HG02798 (cell line): ENCODE measurements around the gene EID3.
"Not testable (repeated sequence)": the region's sequence is repeated elsewhere in the genome, so short reads cannot be mapped to it uniquely, and the experiment has no call there.

Experiments used
- ATAC-seq: cut with Tn5 transposase; IDR thresholded peaks from one replicate; pipeline ENCODE4 v1.9.1; 2021; ENCODE audit warnings: mild to moderate bottlenecking; ENCODE audit not compliant: unreplicated experiment, poor library complexity

EID3 gene

GRCh38 chr12:104310751-104311633 is 7.5 kb downstream of the EID3 start:
- ATAC-seq, result no peak

GRCh38 chr12:104312202-104312601 is 8.7 kb downstream of the EID3 start:
- no peak for ATAC-seq

DNA sequence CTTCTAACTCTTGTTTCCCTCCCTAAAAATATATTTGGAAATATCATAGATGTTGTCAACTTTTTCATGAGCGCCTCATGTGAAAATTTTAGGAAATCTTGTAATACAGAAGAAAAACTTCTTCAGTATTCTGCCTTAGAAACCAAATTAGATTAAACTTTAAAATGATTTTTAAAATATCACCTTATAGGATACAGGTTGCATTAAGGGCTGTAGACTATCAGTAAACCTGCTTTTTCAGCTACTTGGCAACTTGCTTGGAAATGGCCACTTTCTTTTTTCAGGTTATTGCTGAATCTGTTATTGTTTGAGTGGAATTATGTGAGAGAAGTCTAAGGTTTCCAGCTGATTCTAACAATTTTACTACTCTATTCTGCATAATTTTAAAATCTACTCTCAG is 9.1 kb downstream of the EID3 start:
- ATAC-seq, result no peak

DNA sequence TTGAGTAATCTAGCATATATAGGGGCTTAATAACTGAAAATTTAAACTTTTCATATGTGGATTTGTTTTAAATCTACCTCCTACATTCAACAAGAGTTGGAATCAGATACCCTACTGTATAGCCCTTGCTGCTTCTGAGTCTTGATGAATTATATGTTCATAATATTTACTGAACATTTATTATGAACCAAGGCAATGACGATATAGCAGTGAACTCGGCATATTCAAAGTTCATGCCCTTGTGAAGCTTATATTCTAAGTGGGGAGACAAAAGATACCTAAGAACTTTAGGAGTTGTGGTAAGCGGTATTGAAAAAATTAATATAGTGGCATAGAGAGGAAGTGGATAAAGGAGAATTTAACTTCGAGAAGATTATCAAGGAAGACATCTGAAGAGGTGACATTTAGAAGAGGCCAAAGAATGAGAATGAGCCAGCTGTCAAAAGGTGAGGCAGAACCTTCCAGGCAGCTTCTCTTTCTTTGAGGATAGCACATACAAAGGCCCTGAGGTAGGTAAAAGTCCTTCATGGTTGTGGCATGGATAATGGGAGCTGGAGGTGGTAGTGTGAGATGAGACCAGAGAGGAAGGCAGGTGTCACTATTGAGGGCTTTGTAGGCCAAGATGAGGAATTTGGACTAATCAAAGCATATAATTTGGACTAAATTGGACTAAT is 10.2 kb downstream of the EID3 start:
- ATAC-seq, result no peak

DNA sequence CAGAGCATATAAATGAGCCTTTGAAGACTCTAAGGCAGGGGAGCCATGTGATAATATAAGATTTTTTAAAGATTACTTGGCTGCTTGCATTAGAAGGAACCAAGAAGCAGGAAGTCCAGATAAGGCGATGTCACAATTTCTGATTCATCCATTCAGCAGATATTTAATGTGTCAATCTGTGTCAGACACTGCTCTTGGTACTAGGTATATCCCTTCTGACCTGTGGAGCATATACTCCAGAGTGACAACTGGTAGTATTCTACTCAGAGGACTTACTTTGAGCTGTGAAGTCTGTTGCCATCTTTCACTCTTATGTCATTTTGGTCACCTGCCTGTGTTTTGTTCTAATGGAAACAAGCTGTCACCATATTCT is 10.7 kb downstream of the EID3 start:
- ATAC-seq, result no peak

- no peak for ATAC-seq
Measured at GRCh38 chr12:104315326-104316224, 12.0 kb downstream of the EID3 start.

DNA sequence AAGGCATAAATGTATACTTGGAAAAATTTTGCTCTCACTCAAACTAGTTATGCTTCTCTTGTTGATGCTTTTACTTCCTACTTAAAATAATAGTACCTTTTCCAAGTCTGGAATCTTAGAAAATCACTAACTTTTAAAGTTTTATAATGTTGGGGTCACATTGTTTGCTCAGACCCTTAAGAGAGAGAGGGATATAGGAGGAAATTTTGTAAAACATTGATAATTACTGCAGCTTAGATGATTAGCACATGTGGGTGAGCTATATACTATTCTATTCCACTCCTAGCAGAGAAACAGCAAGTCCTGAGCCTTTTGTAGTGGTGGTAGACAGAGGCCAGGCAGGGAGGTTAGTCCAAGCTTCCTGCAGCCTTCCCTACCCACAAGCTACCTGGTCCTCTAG is 13.4 kb downstream of the EID3 start:
- ATAC-seq, result no peak

DNA sequence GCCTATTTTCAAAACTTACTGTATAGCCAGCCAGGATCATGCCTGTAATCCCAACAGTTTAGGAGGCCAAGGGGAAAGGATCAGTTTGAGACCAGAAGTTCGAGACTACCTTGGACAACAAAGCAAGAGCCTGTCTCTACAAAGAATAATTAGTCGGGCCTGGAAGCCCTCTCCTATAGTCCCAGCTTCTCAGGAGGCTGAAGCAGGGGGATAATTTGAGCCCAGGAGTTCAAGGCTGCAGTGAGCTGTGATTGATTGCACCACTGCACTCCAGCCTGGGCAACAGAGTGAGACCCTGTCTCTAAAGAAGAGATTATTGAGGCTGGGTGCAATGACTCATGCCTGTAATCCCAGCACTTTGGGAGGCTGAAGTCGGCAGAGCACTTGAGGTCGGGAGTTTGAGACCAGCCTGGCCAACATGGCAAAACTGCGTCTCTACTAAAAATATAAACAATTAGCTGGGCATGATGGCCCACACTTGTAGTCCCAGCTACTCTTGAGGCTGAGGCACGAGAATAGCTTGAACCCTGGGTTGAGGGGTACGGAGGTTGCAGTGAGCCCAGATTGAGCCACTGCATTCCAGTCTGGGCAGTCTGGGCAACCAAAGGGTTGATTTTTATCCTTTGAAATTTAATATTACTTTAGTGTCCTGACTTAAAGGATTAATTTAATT is 14.1 kb downstream of the EID3 start:
- no peak for ATAC-seq

- ATAC-seq, result no peak
Measured at GRCh38 chr12:104319028-104319427, 15.5 kb downstream of the EID3 start.

- ATAC-seq, result no peak
Measured at GRCh38 chr12:104319918-104320626, 16.5 kb downstream of the EID3 start.

- ATAC-seq, result no peak
Measured at GRCh38 chr12:104320627-104321024, 17.1 kb downstream of the EID3 start.

GRCh38 chr12:104321949-104322348 is 18.4 kb downstream of the EID3 start:
- ATAC-seq, result no peak

- not testable (repeated sequence) for ATAC-seq
Measured at GRCh38 chr12:104322533-104322932, 19.0 kb downstream of the EID3 start.

DNA sequence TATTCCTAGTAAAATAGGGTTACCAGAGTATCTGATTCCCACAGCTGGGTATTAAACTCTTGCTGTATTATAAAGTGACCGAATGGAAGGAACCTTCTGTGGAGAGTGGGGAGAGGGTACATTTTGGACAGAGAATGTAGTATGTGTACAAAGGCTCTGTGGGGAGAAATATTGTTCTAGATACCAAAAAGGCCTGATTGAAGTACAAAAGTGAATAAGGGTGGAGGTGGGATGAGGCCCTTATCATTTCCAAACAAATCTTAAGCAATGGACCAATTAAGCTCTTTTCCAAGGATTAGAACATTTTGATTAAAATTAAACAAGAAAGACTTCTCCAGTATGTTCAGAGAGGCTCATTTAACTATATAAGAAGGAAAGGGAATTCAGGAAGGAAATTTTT is 20.4 kb downstream of the EID3 start:
- no peak for ATAC-seq

GRCh38 chr12:104328278-104328677 is 24.7 kb downstream of the EID3 start:
- not testable (repeated sequence) for ATAC-seq

GRCh38 chr12:104328790-104329189 is 25.3 kb downstream of the EID3 start:
- ATAC-seq, result no peak

DNA sequence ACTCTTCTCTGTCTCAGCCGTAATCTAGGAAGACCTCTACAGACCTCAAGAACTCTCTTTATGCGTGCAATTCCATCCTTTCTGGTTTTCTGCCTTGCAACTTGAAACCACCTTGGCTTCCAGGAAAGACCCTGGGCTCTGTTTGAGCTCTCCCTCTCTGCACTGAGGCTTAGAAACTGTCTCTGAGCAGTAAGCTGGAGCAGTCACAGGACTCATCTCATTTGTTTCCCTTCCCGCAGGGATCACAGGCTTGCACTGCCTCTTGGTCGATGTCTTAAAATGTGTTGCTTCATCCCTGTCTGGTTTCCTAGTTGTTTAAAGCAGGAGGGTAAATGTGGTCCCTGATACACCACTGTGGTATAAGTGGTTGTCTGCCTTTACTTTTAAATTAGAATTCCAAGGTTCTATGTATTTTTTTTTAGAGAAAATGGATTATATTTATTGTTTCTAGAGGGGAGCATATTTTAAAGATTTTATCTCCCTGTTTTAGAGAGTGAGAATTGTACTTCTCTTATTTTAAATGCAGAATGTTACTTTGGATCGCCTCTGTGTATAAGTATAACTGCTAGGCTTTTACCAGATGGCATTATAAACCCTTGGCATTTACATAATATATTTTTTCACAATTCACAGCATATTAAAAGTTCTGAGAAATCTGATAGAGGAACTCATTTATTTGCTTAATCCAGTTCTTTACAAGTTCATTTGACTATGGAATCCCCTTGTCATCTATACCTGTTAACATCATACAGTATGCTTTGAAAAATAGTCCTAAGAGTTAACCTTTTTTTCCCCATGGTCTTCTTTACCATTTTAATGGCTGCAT is 26.4 kb downstream of the EID3 start:
- no peak for ATAC-seq

DNA sequence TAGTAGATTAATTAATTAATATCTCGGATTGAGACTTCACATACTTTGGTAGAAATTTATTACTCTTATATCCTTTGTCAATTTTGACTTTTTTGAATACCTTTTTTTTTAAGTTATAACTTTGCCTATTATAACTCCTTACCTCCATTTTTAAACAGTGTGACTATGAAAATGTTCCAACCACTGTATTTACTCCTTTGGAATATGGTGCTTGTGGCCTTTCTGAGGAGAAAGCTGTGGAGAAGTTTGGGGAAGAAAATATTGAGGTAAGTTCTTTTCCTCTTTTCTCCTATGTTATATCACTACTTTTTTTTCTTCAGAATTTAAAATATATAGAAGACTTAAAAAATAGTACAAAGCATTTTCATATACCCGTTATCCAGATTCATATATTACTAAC is 27.8 kb downstream of the EID3 start:
- ATAC-seq, result no peak

- ATAC-seq, result not testable (repeated sequence)
Measured at GRCh38 chr12:104332273-104332672, 28.7 kb downstream of the EID3 start.
